ENCODE results near the gene SERTM2.

The SERTM2 gene

DNA sequence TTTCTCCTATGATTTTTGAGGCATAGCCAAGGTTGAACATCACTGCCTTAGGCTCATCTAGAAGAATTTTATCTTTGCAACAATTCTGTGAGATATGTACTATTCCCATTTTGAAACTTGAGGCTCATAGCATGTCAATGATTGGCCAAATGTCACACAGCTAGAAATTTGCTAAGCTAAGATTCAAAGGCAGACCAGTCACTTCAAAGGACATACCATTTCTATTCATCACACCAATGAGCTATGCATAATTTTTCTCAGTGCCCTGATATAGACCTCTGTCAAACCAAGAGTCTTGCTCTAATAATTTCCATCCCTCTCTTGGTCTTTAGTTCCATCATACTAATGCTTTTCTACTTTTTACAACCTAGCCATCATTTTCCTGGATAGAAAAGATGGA, 27.6 kb upstream of the SERTM2 start:
- H3K4me3 ChIP-seq (ENCODE audit: control insufficient read depth, low read depth, low read length), result no peak overlapping the region
- DNase-seq (ENCODE audit: low read depth), result no peak
- TF ChIP-seq, protein P1, sequence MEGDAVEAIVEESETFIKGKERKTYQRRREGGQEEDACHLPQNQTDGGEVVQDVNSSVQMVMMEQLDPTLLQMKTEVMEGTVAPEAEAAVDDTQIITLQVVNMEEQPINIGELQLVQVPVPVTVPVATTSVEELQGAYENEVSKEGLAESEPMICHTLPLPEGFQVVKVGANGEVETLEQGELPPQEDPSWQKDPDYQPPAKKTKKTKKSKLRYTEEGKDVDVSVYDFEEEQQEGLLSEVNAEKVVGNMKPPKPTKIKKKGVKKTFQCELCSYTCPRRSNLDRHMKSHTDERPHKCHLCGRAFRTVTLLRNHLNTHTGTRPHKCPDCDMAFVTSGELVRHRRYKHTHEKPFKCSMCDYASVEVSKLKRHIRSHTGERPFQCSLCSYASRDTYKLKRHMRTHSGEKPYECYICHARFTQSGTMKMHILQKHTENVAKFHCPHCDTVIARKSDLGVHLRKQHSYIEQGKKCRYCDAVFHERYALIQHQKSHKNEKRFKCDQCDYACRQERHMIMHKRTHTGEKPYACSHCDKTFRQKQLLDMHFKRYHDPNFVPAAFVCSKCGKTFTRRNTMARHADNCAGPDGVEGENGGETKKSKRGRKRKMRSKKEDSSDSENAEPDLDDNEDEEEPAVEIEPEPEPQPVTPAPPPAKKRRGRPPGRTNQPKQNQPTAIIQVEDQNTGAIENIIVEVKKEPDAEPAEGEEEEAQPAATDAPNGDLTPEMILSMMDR (IDR thresholded peaks at IDR 0.05; ENCODE audit: control insufficient read depth, insufficient read depth, low read depth, low read length, missing control alignments), result no peak

DNA sequence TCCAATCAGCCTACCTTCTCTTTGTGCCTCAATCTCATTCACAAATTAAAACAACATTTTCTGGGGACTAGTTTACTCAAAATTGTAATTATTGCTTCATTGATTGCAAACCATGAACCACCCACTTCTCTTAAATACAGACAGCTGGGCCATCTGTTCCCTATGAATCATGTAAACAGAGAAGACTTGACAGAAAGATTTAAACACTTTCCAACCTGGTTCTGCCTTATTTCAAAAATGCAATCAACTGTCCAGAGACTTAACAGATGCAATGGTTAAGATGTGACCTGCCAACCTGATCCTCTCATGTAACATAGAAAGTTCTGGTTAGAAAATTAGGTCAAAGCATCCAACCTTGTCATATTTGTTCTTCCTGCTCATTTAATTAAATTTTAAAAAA, 20.8 kb upstream of the SERTM2 start:
- DNase-seq (ENCODE audit: low read depth), result no peak
- TF ChIP-seq, protein P1 (IDR thresholded peaks at IDR 0.05; ENCODE audit: control insufficient read depth, insufficient read depth, low read depth, low read length, missing control alignments), result no peak
- H3K4me3 ChIP-seq (ENCODE audit: control insufficient read depth, low read depth, low read length), result no peak overlapping the region

GRCh38 chrX:111492085-111492484, 19.4 kb upstream of the SERTM2 start:
- no peak for DNase-seq (ENCODE audit: low read depth)
- TF ChIP-seq, protein P1 (IDR thresholded peaks at IDR 0.05; ENCODE audit: control insufficient read depth, insufficient read depth, low read depth, low read length, missing control alignments), result no peak
- no peak overlapping the region for H3K4me3 ChIP-seq (ENCODE audit: control insufficient read depth, low read depth, low read length)

GRCh38 chrX:111498538-111499103, 12.8 kb upstream of the SERTM2 start:
- H3K4me3 ChIP-seq (ENCODE audit: control insufficient read depth, low read depth, low read length), result no peak overlapping the region
- no peak for DNase-seq (ENCODE audit: low read depth)
- TF ChIP-seq, protein P1 (IDR thresholded peaks at IDR 0.05; ENCODE audit: control insufficient read depth, insufficient read depth, low read depth, low read length, missing control alignments), result no peak

GRCh38 chrX:111503485-111503993, 7.9 kb upstream of the SERTM2 start:
- TF ChIP-seq, protein P1 (IDR thresholded peaks at IDR 0.05; ENCODE audit: control insufficient read depth, insufficient read depth, low read depth, low read length, missing control alignments), result no peak
- DNase-seq (ENCODE audit: low read depth), result no peak
- H3K4me3 ChIP-seq (ENCODE audit: control insufficient read depth, low read depth, low read length), result no peak overlapping the region

DNA sequence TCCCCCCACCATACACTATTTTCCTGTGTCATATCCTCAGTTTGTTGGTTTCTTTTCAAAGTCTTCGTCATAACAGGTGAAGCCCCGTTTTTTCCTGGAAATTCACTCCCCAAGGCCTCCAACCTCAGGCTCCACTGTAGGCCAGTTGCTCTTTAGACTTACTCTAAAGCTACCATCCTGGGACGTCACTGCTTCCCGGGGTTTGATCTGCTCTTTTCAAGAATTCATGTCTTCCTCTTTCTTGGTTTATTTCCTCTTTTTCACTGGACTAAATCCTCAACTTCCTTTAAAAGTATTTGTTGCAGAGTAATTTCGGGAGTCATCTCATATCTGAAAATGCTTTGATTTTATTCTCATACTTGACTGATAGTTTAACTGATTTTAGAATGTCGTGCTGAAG, 6.5 kb upstream of the SERTM2 start:
- TF ChIP-seq, protein P1 (IDR thresholded peaks at IDR 0.05; ENCODE audit: control insufficient read depth, insufficient read depth, low read depth, low read length, missing control alignments), result no peak
- no peak for DNase-seq (ENCODE audit: low read depth)
- no peak overlapping the region for H3K4me3 ChIP-seq (ENCODE audit: control insufficient read depth, low read depth, low read length)
